OCI-LY7 (cell line): Measurements from ENCODE around the gene EPB41. TPM values are rescaled to one million over a fixed set of nuclear protein-coding genes. Genes with fewer than 3 reads are reported as not detected.

Experiments
- BruUV-seq: library from RNA; stranded (reverse); fragments of 400-500 nt; replicated peaks from 2 replicates; lab custom pipeline; 2021; lab: Mats Ljungman, UMichigan
- CTCF ChIA-PET: fragments of 300-600 bp; sonication (Branson Sonifier 250); formaldehyde crosslinking; loops from one replicate; lab custom pipeline; 2022; ENCODE audit warnings: antibody characterized with exemption; ENCODE audit not compliant: unreplicated experiment; lab: Charles Lee
- POLR2A ChIA-PET: fragments of 300-600 bp; sonication (Branson Sonifier 250); formaldehyde crosslinking; loops from one replicate; lab custom pipeline; 2022; ENCODE audit warnings: antibody characterized with exemption; lab: Charles Lee
- DNase-seq: peaks from one replicate; pipeline ENCODE4 v3.0.0-alpha.2; 2015; ENCODE audit warnings: low spot score
- H2AFZ ChIP-seq: fragments of 200-600 bp; sonication (generic), shearing (Covaris generic); 2 replicates; pipeline ENCODE4 v1.6.1; 2014; ENCODE audit warnings: mild to moderate bottlenecking, antibody characterized with exemption, low read length, moderate library complexity
- H3K27ac ChIP-seq: fragments of 200-600 bp; sonication (generic); 2 replicates; pipeline ENCODE4 v1.5.1; 2014; ENCODE audit warnings: mixed run types, low read depth, mild to moderate bottlenecking, moderate library complexity, low read length, inconsistent platforms; ENCODE audit not compliant: poor library complexity, severe bottlenecking
- H3K36me3 ChIP-seq: fragments of 200-600 bp; sonication (generic); 2 replicates; pipeline ENCODE4 v1.6.1; 2014; ENCODE audit warnings: mild to moderate bottlenecking, antibody characterized with exemption, low read length, moderate library complexity, mixed read lengths; ENCODE audit not compliant: insufficient read depth
- H3K4me1 ChIP-seq: fragments of 200-600 bp; sonication (generic); 2 replicates; pipeline ENCODE4 v1.5.1; 2014; ENCODE audit warnings: mild to moderate bottlenecking, low read length; ENCODE audit not compliant: insufficient read depth, poor library complexity, severe bottlenecking
- H3K4me2 ChIP-seq: fragments of 200-600 bp; sonication (generic); 2 replicates; pipeline ENCODE4 v1.6.1; 2014; ENCODE audit warnings: mild to moderate bottlenecking, low read length
- H3K4me3 ChIP-seq: fragments of 200-600 bp; sonication (generic); 2 replicates; pipeline ENCODE4 v1.5.1; 2014; ENCODE audit warnings: mild to moderate bottlenecking, low read depth, low read length; ENCODE audit not compliant: poor library complexity, severe bottlenecking
- H3K79me2 ChIP-seq: fragments of 200-600 bp; sonication (generic); 2 replicates; pipeline ENCODE4 v1.6.1; 2016; ENCODE audit warnings: low read depth, mild to moderate bottlenecking, low read length, moderate library complexity, mixed read lengths; ENCODE audit not compliant: insufficient read depth
- H3K9me2 ChIP-seq: fragments of 200-600 bp; sonication (generic); 2 replicates; pipeline ENCODE4 v1.6.1; 2016; ENCODE audit warnings: mild to moderate bottlenecking, low read length, mixed read lengths; ENCODE audit not compliant: insufficient read depth
- H3K9me3 ChIP-seq: fragments of 200-600 bp; sonication (generic); 2 replicates; pipeline ENCODE4 v1.6.1; 2014; ENCODE audit warnings: mild to moderate bottlenecking, mixed run types, low read length, mixed read lengths
- H4K20me1 ChIP-seq: fragments of 200-600 bp; sonication (generic); 2 replicates; pipeline ENCODE4 v1.6.1; 2014; ENCODE audit warnings: mild to moderate bottlenecking, antibody characterized with exemption, low read length, moderate library complexity, mixed read lengths; ENCODE audit not compliant: insufficient read depth
- CTCF ChIP-seq: fragments of 200-600 bp; sonication (generic); conservative IDR thresholded peaks from 2 replicates; pipeline ENCODE4 v1.5.1; 2014; ENCODE audit warnings: mild to moderate bottlenecking, antibody characterized with exemption, low read length, moderate library complexity, mixed read lengths
- EZH2phosphoT487 ChIP-seq: fragments of 200-600 bp; sonication (generic); IDR thresholded peaks from 2 replicates; pipeline ENCODE4 v1.6.1; 2018; ENCODE audit warnings: low read depth, borderline replicate concordance, mild to moderate bottlenecking, mixed run types, antibody characterized with exemption, low read length, moderate library complexity, mixed read lengths
- intact Hi-C: fragments of 100-400 bp; cut with micrococcal nuclease; formaldehyde crosslinking; loops from one replicate; pipeline ENCODE4 v1.10.0; 2022; ENCODE audit not compliant: unreplicated experiment
- total RNA-seq, 2 experiments: library from RNA; depleted of rRNA in 1 of 2; stranded (reverse); fragments of >200 nt in 1 of 2; shearing (Covaris generic) in 1 of 2; gene quantifications; 2 replicates each; pipeline ENCODE4 v1.2.3, GENCODE V29; 2014 to 2022

EPB41 gene
- total RNA-seq, 2 experiments from 2014 or later = 102 to 103 TPM

GRCh38 chr1:28933277-28933676 lies 18.9 kb downstream of the EPB41 start:
- Histone ChIP-seq H3K79me2 (peaks cover 85% of the 10 kb centered on the region), H3K9me2 (no peaks in the 10 kb centered on the region), H3K4me3 (no peak overlapping the region), H4K20me1 (peaks cover 3% of the 10 kb centered on the region), H3K4me1 (peaks cover 17% of the 10 kb centered on the region), H2AFZ (no peak overlapping the region), H3K9me3 (no peaks in the 10 kb centered on the region), H3K27ac (no peak overlapping the region), H3K4me2 (no peak overlapping the region), H3K36me3 (no peaks in the 10 kb centered on the region; the same call in 1 of the 2 replicates)
- CTCF ChIA-PET = no interaction called here
- no TSS peak for BruUV-seq
- POLR2A ChIA-PET = interaction anchor here (0.7 to 1.0 kb wide), 2 partner anchors 17 to 19 kb away, joined by 3 read pairs; partner anchors contain the start of gene EPB41
- TF ChIP-seq EZH2phosphoT487 (no peak), CTCF (no peak)
- intact Hi-C loops = no loop called here
- no peak for DNase-seq

GRCh38 chr1:28933918-28934317 lies 19.5 kb downstream of the EPB41 start:
- Histone ChIP-seq H3K27ac (no peak overlapping the region), H4K20me1 (peaks cover 3% of the 10 kb centered on the region), H2AFZ (no peak overlapping the region), H3K9me3 (no peaks in the 10 kb centered on the region), H3K36me3 (no peaks in the 10 kb centered on the region; the same call in 1 of the 2 replicates), H3K79me2 (peaks cover 85% of the 10 kb centered on the region), H3K9me2 (no peaks in the 10 kb centered on the region), H3K4me2 (no peak overlapping the region), H3K4me3 (no peak overlapping the region), H3K4me1 (peaks cover 10% of the 10 kb centered on the region)
- ChIA-PET POLR2A (no interaction called here), CTCF (no interaction called here)
- no TSS peak for BruUV-seq
- DNase-seq = no peak
- intact Hi-C loops = no loop called here
- no peak for TF ChIP-seq CTCF
- no peak for TF ChIP-seq EZH2phosphoT487

- Histone ChIP-seq H3K79me2 (peaks cover 83% of the 10 kb centered on the region), H3K4me2 (no peak overlapping the region), H3K36me3 (no peaks in the 10 kb centered on the region; the same call in 1 of the 2 replicates), H3K27ac (no peak overlapping the region), H3K4me1 (peaks cover 5% of the 10 kb centered on the region), H3K9me3 (no peaks in the 10 kb centered on the region), H2AFZ (no peak overlapping the region), H3K4me3 (no peak overlapping the region), H3K9me2 (no peaks in the 10 kb centered on the region), H4K20me1 (peaks cover 3% of the 10 kb centered on the region)
- CTCF ChIA-PET = no interaction called here
- POLR2A ChIA-PET = no interaction called here
- DNase-seq = no peak
- TF ChIP-seq EZH2phosphoT487 (no peak), CTCF (no peak)
- intact Hi-C loops = no loop called here
- no TSS peak for BruUV-seq
These were observed 20.3 kb downstream of the EPB41 start for GRCh38 chr1:28934676-28935075.
